NCI-H748 (cell line): Measurements from ENCODE around the gene ANO1.

Source experiments
- DNase-seq: peaks from one replicate; lab custom pipeline; 2025; ENCODE audit not compliant: unreplicated experiment; lab: John Stamatoyannopoulos, UW

Gene ANO1

GRCh38 chr11:70233511-70233934 lies 155.4 kb downstream of the ANO1 start:
- no peak for DNase-seq

- no peak for DNase-seq
Measured at GRCh38 chr11:70233962-70234361, 155.8 kb downstream of the ANO1 start.
